HG03520 (cell line): Measurements from ENCODE around the gene TMEM69.
"Not testable (repeated sequence)": the region's sequence is repeated elsewhere in the genome, so short reads cannot be mapped to it uniquely, and the experiment has no call there.

Source experiments
- ATAC-seq: cut with Tn5 transposase; IDR thresholded peaks from one replicate; pipeline ENCODE4 v1.9.1; 2021; ENCODE audit warnings: mild to moderate bottlenecking, moderate library complexity; ENCODE audit not compliant: unreplicated experiment

TMEM69 gene

GRCh38 chr1:45687754-45688740 lies at the start of gene TMEM69:
Gene TMEM69 (plus strand): TSS chr1:45688181. CDS start chr1:45691069, 2,888 bp downstream.
- ATAC-seq = no peak

GRCh38 chr1:45640293-45640692 lies 47.7 kb upstream of the TMEM69 start:
- ATAC-seq = no peak

- ATAC-seq = no peak
Measured at GRCh38 chr1:45643321-45643720, 44.7 kb upstream of the TMEM69 start.

GRCh38 chr1:45643978-45644377 lies 44.0 kb upstream of the TMEM69 start:
- ATAC-seq = no peak

GRCh38 chr1:45644661-45645060 lies 43.3 kb upstream of the TMEM69 start:
- no peak for ATAC-seq

- no peak for ATAC-seq
Measured at GRCh38 chr1:45647248-45648021, 40.5 kb upstream of the TMEM69 start.

GRCh38 chr1:45654540-45655280 lies 33.3 kb upstream of the TMEM69 start:
- no peak for ATAC-seq

GRCh38 chr1:45656573-45657226 lies 31.3 kb upstream of the TMEM69 start:
- ATAC-seq = no peak

- no peak for ATAC-seq
Measured at GRCh38 chr1:45658171-45658570, 29.8 kb upstream of the TMEM69 start.

GRCh38 chr1:45659222-45659621 lies 28.8 kb upstream of the TMEM69 start:
- ATAC-seq = no peak

GRCh38 chr1:45660336-45660735 lies 27.6 kb upstream of the TMEM69 start:
- ATAC-seq = no peak

GRCh38 chr1:45666836-45667235 lies 21.1 kb upstream of the TMEM69 start:
- no peak for ATAC-seq

- ATAC-seq = no peak
Measured at GRCh38 chr1:45667321-45668111, 20.5 kb upstream of the TMEM69 start.

- no peak for ATAC-seq
Measured at GRCh38 chr1:45668526-45668925, 19.5 kb upstream of the TMEM69 start.

GRCh38 chr1:45669379-45669778 lies 18.6 kb upstream of the TMEM69 start:
- ATAC-seq = no peak

- no peak for ATAC-seq
Measured at GRCh38 chr1:45669859-45670655, 17.9 kb upstream of the TMEM69 start.

- no peak for ATAC-seq
Measured at GRCh38 chr1:45673956-45674355, 14.0 kb upstream of the TMEM69 start.

GRCh38 chr1:45674478-45674877 lies 13.5 kb upstream of the TMEM69 start:
- no peak for ATAC-seq

- ATAC-seq = not testable (repeated sequence)
Measured at GRCh38 chr1:45676553-45676952, 11.4 kb upstream of the TMEM69 start.
